Activated CD4-positive, alpha-beta T cell treated with anti-CD3 and anti-CD28 coated beads, Interleukin-10, Interleukin-2, amounts not matched to agents 100 ng/mL and 50 ng/mL, durations not matched to agents 16 hours and 8 hours (primary cell): ENCODE measurements around the gene LARP7.
"Not testable (repeated sequence)": the region's sequence is repeated elsewhere in the genome, so short reads cannot be mapped to it uniquely, and the experiment has no call there.

ENCODE experiments used
- DNase-seq: peaks from one replicate; pipeline ENCODE4 v3.0.0-alpha.2; 2020

LARP7 gene

GRCh38 chr4:112651641-112652040 lies 14.7 kb downstream of the LARP7 start:
- DNase-seq: no peak

- no peak for DNase-seq
These were observed 15.3 kb downstream of the LARP7 start for GRCh38 chr4:112652216-112652615.

- DNase-seq: no peak
These were observed 18.3 kb downstream of the LARP7 start for GRCh38 chr4:112655270-112655669.

GRCh38 chr4:112656115-112656514 lies 19.2 kb downstream of the LARP7 start:
- DNase-seq: not testable (repeated sequence)

GRCh38 chr4:112664611-112665010 lies 27.7 kb downstream of the LARP7 start:
- no peak for DNase-seq

GRCh38 chr4:112668131-112668530 lies 31.2 kb downstream of the LARP7 start:
- DNase-seq: no peak

GRCh38 chr4:112673076-112673475 lies 36.1 kb downstream of the LARP7 start:
- DNase-seq: no peak

- DNase-seq: no peak
These were observed 36.7 kb downstream of the LARP7 start for GRCh38 chr4:112673686-112674085.

- no peak for DNase-seq
These were observed 37.4 kb downstream of the LARP7 start for GRCh38 chr4:112674376-112674775.

GRCh38 chr4:112677519-112678091 lies 40.7 kb downstream of the LARP7 start:
- no peak for DNase-seq

GRCh38 chr4:112680996-112681395 lies 44.1 kb downstream of the LARP7 start:
- no peak for DNase-seq

GRCh38 chr4:112693507-112693906 lies 56.6 kb downstream of the LARP7 start:
- DNase-seq: no peak

- DNase-seq: no peak
These were observed 63.7 kb downstream of the LARP7 start for GRCh38 chr4:112700679-112701078.

GRCh38 chr4:112702892-112703291 lies 65.9 kb downstream of the LARP7 start:
- peak; percentile 12 for DNase-seq

- no peak for DNase-seq
These were observed 67.4 kb downstream of the LARP7 start for GRCh38 chr4:112704322-112704721.

- no peak for DNase-seq
These were observed 68.3 kb downstream of the LARP7 start for GRCh38 chr4:112704991-112705845.

- peak; percentile 42 for DNase-seq
These were observed 69.2 kb downstream of the LARP7 start for GRCh38 chr4:112705891-112706839.

GRCh38 chr4:112706840-112707207 lies 69.9 kb downstream of the LARP7 start:
- no peak for DNase-seq
